Right forelimb (tissue), 1 donor: ENCODE results near the gene DUSP11.
"Not testable (repeated sequence)": the region's sequence is repeated elsewhere in the genome, so short reads cannot be mapped to it uniquely, and the experiment has no call there.

Source experiments
- DNase-seq: peaks from one replicate; pipeline ENCODE4 v3.0.0-alpha.2; 2018

The DUSP11 gene

DNA sequence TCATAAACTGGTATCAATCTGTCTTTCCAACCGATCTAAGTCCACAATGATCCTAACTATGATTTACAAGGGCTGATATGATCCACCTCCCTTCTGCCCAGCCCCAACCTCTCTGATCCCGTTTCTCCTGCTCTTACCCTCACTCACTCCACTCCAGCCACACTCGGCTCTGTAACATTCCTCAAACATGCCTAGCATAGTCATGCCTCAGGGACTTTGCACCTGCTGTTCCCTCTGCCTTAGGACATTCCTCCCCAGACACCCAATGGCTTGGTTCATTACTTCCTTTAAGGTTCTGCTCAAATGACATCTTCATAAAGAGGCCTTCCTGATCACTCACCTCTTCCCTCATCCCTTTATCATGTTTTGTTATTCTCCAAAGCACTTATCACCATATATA, 9.2 kb downstream of the DUSP11 start:
- DNase-seq = no peak

DNA sequence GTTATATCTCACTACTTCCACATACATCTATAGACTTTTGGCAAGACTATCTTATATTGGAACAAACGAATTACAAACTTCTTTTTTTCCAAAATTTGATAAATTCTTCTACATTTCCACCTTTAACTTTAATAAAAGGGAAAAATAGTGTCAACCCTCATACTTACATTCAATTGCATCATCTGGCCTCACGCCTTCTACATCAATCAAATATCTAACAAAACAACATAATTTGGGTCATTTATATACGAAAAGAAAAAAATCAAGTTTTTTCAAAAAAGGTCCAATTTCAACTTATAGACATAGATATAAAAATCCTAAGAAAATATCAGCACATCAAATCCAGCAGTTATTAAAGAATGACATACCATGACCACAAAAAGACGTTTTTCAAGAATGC, 12.9 kb downstream of the DUSP11 start:
- DNase-seq = no peak

DNA sequence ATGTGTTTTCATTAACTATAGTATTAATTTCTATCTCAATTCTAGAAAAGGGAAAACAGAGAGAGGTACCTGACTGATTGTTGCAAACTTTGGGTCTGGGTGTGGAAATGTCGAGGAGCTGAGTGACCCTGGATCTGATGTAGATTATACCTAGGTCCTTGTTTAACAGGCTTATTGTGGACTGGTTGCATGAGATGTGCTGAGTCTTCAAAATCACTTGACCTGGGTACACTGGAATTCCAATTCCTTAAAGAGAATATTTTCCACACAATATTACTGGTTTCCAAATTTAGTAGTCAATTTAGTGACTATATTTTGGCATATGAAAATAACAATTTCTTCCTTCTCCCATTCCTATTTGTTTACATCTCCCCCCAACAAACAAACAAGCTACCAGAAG, 13.6 kb downstream of the DUSP11 start:
- DNase-seq = no peak

DNA sequence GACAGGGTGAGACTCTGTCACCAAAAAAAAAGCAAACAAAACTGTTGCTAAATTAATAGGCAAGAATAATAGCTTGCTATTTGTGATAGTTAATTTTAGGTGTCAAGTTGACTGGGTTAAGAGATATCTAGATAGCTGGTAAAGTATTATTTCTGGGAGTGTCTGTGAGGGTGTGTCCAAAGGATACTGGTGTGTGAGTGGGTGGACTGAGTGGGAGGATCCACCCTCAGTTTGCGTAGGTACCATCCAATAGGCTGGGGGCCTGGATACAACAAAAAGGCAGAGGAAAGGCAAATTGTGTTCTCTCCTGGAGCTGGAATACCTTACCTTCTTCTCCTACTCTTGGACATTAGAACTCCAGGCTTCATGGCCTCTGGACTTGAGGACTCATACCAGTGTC, 15.0 kb downstream of the DUSP11 start:
- no peak for DNase-seq

DNA sequence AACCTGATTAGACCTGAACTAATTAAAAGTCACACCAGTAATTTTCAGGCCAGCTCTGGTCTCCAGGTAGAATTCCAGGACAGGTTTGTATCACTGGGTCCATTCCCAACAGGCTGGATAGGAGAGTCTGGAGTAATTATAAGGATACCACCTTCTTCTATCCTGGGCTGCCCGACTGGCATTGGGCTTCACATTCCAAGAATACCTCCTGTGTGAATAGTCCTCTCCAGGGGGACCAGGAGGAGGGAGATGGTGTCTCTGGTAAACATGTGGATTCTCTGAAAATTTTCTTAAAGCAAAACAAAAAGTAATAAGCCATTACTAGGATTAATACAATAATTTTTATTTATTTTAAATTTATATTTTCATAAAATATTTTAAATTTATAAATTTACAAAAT, 17.3 kb downstream of the DUSP11 start:
- no peak for DNase-seq

DNA sequence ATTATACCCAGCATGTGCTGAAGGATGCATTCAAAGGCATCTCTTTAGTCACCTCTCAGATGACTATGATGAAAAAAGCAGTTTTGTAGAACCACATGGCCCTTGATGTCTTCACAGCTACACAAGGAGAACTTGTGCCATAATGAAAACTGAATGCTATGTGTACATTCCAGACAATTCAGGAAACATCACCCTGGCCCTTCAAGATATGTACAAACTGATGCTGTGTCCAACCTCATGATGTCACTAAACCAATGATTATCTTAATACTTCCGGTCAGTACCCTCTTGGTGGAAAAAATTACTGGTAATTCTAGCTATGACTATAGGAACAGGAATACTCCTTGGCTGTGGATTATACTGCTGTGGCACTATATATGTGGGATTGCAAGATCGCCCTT, 20.0 kb downstream of the DUSP11 start:
- DNase-seq = no peak

DNA sequence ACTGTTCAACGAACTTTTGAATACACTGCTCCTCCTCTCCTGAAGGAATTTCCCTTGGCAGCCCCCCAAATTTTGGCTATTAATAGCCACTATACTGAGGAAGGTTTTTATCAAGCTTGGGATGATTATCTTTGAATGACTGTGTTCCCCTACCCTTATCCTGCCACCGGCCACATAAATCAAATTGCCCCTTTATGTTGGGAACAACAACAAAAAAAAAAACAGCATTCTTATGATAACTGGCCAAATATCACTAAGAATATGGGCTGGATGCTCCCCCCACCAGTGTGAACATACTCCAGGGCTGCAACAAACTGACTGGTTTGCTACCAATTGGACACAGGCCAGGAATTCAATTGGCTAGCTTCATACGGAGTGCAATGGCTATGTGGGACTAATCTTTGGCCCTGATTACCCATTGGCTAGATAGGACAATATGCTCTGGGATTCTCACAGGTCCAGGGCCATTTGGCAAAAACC, 20.6 kb downstream of the DUSP11 start:
- no peak for DNase-seq

DNA sequence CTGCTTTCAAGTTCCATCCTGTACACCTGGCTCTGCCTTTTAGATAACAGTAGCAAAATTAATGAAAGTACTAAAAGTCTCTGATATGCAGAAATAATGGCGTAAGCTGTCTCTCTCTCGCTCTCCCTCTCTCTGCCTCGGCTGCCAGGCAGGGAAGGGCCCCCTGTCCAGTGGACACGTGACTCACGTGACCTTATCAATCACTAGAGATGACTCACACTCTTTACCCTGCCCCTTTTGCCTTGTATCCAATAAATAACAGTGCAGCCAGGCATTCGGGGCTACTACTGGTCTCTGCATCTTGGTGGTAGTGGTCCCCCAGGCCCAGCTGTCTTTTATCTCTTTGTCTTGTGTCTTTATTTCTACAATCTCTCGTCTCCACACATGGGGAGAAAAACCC, 25.6 kb downstream of the DUSP11 start:
- DNase-seq = not testable (repeated sequence)

DNA sequence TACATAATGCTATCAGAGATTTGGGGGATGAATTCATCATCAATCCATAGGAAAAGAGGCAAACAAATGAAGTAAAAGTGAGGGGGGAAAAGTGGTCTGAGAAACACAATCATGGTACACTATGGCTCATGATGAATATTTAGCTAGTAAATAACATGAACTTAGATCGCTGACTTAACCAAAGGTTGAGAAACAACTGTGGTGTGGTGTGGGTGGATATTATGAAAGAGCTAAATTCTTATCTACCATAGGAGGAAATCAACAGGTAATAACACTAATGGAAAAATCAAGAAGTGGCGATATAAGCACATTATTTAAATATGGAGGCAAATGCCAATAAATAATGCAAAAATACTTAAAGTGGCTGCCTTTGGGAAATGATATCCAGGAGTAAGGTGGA, 30.6 kb downstream of the DUSP11 start:
- DNase-seq = no peak

DNA sequence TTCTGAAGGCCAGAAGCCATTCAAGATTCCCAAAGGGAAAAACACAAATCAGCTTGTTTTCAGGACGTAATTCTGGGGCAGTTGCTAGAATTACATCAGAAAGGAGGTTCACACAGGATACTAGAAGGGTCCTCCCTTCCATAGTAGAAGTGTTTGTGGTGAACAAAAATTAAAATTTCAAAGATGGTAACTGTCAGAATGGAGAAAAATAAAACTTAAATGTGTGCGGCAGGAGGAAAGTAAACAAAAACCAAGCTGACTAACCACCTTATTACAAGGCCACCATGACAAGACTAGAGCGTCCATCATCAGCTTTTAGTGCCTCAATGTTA, 33.1 kb downstream of the DUSP11 start:
- DNase-seq = no peak

DNA sequence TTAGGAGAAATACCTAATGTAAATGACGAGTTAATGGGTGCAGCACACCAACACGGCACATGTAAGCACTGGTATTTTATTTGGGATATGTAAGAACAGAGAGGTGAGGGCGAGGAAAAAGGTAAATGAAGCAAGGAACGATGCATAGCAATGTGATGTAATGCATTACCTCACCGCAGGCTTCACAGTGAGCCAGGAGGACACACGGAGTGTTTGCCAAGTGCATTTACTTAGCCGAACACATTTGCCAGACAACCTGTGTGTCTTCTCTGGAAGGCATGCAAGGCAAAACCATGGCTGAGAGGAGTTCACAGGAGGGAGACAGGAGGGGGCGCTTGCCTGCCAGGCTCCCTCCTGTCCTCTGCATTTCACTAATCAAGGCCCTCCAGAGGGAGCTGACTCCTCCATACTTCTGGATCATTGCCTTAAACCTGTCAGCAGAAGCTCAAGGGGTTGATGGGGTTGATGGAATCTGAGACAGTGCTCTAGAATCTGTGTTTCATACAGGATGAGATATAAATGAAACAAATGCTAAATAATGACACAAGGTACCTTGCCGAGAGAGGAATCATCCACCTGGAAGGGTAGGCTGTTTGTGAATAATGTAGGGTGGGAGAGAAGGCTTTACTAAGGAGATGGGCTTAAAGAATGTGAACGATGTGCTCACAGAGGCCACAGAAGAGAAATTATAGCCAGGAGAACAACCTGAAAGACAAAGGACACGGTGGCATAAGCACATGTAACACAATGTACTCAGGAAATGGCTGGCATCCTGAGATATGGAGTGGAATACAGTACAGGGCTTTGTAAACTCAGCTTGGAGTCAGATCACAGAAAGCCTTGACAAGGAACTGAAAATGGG, 33.7 kb downstream of the DUSP11 start:
- DNase-seq = no peak

DNA sequence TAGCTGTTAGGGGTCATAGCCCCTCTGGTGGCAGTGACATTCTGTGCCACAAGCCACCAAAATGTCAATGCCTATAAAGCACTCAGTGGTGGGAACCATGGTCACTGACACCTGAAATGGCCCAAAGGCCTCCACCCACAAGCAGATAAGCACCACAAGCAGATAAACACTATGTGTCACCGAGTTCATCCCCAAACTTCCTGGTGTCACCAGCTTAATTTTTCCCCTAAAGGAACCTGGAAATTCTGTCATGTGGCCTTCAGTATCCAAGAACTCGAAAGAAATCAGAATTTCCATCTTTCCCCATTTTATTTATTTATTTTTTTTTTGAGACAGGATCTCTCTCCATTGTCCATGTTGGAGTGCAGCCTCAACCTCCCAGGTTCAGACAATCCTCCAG, 39.1 kb downstream of the DUSP11 start:
- no peak for DNase-seq

DNA sequence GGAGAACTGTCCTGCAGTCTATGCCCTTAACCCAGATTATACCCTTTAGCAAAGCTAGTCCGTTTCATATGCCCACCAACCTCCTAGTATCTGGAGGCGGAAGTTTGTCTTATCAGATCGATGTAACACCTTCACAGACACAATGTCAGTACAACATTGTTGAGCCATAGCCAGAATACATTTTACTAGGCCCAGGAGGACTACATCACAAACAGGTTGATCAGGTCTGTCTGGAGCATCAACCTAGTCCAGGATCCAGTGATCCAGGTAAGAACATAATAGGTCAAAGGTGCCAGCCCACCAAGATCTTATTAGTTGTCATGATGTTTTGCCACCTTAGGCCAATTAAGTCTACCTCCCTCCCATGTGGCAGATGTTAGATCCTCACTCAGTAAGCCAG, 40.8 kb downstream of the DUSP11 start:
- DNase-seq = no peak

DNA sequence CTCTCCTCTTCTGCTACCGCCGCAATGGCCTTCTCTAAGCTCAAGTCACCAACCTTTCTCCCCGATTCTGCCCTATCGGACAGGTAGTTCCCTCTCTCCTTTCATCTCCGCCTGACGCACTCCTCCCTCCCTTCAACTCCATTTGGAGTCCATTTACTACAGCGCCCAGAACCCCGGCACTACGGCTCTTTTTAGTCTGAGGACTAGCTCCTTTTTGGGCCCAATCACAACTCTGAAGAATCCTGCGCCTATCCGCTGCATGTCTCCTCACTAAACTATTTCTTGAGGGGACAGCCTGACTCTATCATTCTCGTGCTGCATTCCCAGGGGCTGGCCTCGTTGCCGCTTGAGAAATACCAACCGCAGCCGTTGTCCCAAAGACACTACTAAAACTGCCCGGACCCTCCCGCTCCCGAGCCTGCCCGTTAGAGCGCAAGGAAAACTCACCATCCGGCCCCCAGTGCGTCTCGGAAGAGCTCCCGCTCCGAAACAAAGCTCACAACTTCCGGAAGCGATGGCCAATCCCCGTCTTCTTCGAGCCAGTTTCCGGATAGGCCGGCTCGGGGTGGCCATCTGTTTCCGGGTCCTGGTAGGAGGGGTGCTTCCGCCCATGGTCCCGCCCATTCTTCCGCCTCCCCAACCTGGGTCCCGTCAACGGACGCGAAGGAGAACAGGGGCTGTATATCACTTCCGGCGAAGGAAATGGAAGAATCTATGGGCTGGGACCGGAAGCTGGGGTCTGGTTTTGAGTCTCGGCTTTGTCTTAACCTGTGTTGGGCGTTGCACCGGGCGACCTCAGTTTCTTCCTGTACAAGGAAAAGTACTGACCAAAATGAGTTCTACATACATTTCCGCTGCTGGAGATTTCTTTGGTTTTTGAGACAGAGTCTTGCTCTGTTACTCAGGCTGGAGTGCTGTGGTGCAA, 42.8 kb downstream of the DUSP11 start, which contains the start of gene TPRKB:
Gene TPRKB (minus strand): TSS at position 491 of the 925 bp plus-strand sequence. CDS start 2,776 bp downstream, outside the sequence.
- DNase-seq = peak; percentile 98

DNA sequence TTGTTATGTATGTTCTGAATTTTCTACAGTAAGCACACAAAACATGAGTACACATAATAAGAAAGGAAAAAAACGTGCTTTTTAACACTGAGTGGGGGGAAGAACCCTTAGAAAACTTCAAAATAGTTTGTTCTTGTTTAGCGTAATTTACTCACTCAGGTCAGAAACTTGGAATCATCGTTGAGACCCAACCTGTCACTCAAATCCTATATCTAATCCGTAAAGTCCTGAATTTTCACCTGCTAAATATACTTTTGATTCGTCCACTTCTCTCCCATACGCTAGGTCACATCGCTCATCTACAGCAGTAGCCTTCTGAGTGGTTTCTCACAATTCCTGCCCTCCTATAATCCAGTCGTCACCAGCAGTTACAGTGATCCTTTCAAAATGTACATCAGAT, 43.5 kb downstream of the DUSP11 start:
- DNase-seq = no peak

DNA sequence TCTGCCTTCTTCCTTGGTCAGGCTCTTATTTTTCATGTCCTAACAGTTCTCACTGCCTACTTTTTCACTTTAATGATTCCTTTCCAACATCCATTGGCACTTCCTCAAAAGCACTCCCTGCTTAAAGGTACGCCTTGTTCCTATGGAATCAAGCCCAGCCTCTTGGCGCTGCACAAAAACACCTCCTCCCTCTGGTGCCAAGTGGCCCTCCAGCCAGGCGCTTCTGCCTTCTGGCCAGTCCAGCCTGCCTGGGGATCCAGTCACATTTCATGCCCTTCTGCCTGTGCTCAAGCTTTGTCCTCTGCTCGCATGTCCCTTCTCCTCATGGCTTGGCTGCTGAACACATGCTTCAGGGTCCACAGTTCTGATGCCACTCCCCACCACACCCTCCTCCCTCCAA, 49.1 kb downstream of the DUSP11 start:
- DNase-seq = no peak

DNA sequence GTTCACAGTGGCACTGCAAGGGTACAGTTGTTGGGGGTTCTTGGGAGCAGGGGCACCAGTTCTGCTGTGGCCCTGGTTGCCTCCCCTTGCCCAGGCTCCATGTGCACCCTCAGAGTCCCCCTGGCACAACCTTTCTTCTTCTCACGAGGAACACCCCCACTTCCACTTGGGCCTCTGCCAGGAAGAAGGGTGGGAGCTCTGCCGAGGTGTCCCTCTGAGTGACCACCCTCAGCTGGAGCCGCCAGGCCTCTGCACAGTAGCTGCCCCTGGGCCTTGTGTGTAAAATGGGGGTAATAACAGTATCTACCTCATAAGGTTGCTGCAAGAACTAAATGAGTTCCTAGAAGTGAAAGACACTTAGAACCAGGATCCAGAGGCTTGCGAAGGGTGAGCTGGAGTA, 51.2 kb downstream of the DUSP11 start:
- DNase-seq = no peak

DNA sequence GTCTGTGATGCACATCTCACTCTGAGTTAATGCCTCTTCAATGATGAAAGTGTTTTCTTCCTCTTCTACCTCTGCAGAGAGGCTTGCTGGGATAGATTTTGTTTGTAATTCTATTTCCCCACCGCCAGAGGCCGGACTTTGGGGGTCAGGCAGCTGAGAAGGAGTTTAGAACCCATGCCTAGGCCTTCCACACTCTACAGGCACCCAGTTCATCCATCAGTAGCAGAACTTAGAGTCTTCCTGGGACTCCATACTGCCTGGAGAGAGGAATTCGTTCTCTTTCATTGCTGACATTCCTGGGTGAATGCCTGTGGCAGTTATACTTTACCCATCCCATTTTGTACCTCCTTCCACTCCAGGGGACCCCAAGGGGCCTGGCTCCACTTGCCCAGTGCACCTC, 51.9 kb downstream of the DUSP11 start:
- no peak for DNase-seq

DNA sequence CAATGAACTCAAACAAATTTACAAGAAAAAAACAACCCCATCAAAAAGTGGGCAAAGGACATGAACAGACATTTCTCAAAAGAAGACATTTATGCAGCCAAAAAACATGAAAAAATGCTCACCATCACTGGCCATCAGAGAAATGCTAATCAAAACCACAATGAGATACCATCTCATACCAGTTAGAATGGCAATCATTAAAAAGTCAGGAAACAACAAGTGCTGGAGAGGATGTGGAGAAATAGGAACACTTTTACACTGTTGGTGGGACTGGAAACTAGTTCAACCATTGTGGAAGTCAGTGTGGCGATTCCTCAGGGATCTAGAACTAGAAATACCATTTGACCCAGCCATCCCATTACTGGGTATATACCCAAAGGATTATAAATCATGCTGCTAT, 53.2 kb downstream of the DUSP11 start:
- DNase-seq = not testable (repeated sequence)

DNA sequence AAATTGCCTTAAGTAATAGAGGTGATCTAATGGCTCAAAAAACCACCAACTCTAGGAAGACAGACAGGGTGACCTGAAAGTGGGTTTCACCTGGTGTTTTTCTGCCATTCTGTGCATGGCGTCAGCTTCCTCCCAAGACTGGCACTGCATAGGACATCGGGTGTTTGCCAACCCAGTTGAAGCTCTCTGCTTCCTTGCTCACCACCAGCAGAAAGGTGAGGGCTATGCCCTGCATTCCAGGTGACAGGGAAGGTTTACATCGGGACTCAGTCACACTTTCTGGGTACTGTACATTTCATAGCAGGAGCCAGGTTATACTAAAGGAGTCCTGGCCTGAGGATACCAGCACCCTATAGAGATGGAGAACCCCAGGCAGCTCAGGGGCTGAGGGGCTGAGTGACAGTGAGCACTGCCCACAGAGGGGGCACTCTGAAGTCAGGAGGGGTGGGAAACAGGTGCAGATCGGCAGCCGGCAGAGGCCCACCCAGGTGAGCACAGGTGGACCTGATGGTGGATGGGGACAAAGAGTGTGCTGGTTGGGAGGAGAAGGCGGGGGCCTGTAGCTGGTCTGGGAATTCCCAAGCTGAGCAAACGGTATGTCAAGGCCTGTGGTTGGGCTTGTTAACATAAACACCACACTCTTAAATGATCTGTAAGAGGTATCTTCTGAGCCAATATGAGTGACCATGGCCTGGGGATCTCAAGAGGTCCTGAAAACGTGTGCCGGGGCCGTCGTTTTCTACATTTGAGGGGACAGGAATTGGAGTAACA, 60.9 kb downstream of the DUSP11 start:
- DNase-seq = no peak

DNA sequence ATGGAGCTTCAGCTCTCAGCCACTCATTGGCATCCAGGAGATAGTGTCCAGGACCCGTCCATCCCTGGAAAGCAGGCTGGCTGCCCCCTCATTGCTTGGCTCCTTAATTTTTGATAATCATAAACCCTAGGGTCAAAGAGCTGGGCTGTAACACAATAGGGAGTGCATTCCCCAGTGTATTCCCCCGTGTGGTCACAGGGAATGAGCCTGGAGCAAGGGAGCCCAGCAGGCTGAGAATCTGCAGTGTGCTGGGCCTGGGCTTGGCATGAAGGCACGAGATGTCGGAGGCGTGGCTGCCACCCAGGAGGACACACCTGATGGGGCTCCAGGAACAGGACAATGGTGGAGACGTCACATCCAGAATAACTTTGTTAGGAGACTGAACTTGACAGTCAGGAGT, 61.5 kb downstream of the DUSP11 start:
- DNase-seq = no peak

DNA sequence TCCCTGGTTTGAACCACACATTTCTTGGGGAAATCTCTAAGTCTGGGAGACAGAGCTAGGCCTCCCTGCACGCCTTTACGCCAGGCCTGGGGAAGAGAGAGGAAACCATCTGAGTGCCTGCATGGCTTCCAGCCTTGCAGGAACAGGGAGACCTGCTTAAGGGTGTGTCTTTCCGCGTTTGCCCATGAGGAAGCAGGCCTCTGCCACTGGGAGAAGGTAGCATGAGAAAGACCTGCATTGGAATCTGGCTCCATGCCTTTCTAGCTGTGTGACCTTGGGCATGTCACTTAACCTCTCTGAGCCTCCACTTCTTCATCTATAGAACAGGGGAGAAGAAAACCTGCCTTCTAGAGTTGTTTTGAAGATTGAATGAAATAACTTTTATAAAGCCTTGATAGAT, 62.2 kb downstream of the DUSP11 start:
- not testable (repeated sequence) for DNase-seq

DNA sequence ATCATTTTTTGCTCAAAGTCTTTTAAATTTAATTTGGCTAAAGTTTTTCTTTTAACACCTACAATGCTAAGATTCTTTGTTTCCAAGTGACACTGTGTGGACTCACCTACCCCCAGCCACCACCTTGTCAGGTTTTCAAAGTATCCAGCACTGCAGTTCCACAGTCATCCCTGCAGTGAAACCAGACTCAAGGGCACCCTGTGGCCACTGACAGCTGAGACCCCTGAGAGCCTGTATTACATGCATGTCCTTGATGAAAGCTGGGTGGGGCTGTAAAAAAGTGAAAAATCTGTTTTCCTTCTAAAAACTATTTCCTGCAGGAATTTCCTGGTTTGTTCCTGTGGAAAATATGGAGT, 62.7 kb downstream of the DUSP11 start:
- no peak for DNase-seq
